HepG2 (cell line): ENCODE data around the gene CORT. TPM values are rescaled to one million over a fixed set of nuclear protein-coding genes. Genes with fewer than 3 reads are reported as not detected.

ENCODE experiments used
- ATAC-seq: fragments of 200-7000 bp; cut with Tn5 transposase; 3 replicates; pipeline ENCODE4 v1.9.1; 2020; ENCODE audit warnings: mild to moderate bottlenecking, moderate library complexity
- BruUV-seq: library from RNA; stranded (reverse); fragments of 400-500 nt; replicated peaks from 2 replicates; lab custom pipeline; 2021; lab: Mats Ljungman, UMichigan
- CTCF ChIA-PET: fragments of 300-600 bp; formaldehyde crosslinking; extraction: SDS; loops from one replicate; lab custom pipeline; 2021; ENCODE audit warnings: low total read pairs, inconsistent platforms, low intra/inter-chr PET ratio; lab: Yijun Ruan, JAX
- POLR2A ChIA-PET: fragments of 350-600 bp; sonication (Branson Sonifier 250); formaldehyde crosslinking; loops from one replicate; lab custom pipeline; 2020; ENCODE audit warnings: antibody characterized with exemption, inconsistent platforms; lab: Yijun Ruan, JAX
- DNase-seq: peaks from one replicate; pipeline ENCODE4 v3.0.0-alpha.2; 2015; ENCODE audit warnings: low spot score
- FAIRE-seq: peaks from 3 replicates; lab custom pipeline; 2011; peaks lifted over from hg19 to GRCh38; lab: Jason Lieb, UNC
- H2AFZ ChIP-seq: one replicate; pipeline ENCODE4 v1.6.1; 2011; ENCODE audit warnings: low read length, inconsistent platforms
- H3K27ac ChIP-seq: fragments of 300-600 bp; 3 replicates; pipeline ENCODE4 v1.8.0; 2011; ENCODE audit warnings: mixed run types, mild to moderate bottlenecking, mixed read lengths, low read length, inconsistent platforms; ENCODE audit not compliant: insufficient read depth; ENCODE audit errors: extremely low read length
- H3K27me3 ChIP-seq, 2 experiments: fragments of 200-600 bp in 1 of 2; 2 replicates in 1 of 2; 3 replicates in 1 of 2; pipeline versions ENCODE4 v1.6.0 to v1.8.0; 2011; ENCODE audit warnings: low read length in 2 of 2, mild to moderate bottlenecking in 2 of 2, moderate library complexity in 2 of 2, inconsistent platforms in 1 of 2; ENCODE audit not compliant: insufficient read depth in 2 of 2, control insufficient read depth in 1 of 2
- H3K36me3 ChIP-seq, 2 experiments: fragments of 200-600 bp in 1 of 2; replicated peaks in 1 of 2; 2 replicates in 1 of 2; 3 replicates in 1 of 2; pipeline versions ENCODE4 v1.5.1 to v1.8.0; 2011; ENCODE audit warnings: low read length in 2 of 2, inconsistent platforms in 1 of 2; ENCODE audit not compliant: insufficient read depth in 2 of 2, control insufficient read depth in 1 of 2
- H3K4me1 ChIP-seq: 2 replicates; pipeline ENCODE4 v1.5.1; 2012; ENCODE audit warnings: low read length, inconsistent platforms; ENCODE audit not compliant: insufficient read depth
- H3K4me2 ChIP-seq: 2 replicates; pipeline ENCODE4 v1.6.0; 2011; ENCODE audit warnings: low read depth, low read length, inconsistent platforms
- H3K4me3 ChIP-seq, 3 experiments: fragments of 200-600 bp in 1 of 3; sonication (generic), shearing (Covaris generic) in 1 of 3; replicated peaks in 1 of 3; 2 replicates each; pipeline ENCODE4 v1.5.1; 2011 to 2016; ENCODE audit warnings: low read length in 3 of 3, inconsistent platforms in 2 of 3, low read depth in 2 of 3, mild to moderate bottlenecking in 2 of 3, control low read depth in 1 of 3, mixed read lengths in 1 of 3; ENCODE audit not compliant: insufficient read depth in 1 of 3
- H3K79me2 ChIP-seq: one replicate; pipeline ENCODE4 v1.6.1; 2011; ENCODE audit warnings: low read length, inconsistent platforms; ENCODE audit not compliant: insufficient read depth
- H3K9ac ChIP-seq: 2 replicates; pipeline ENCODE4 v1.6.0; 2011; ENCODE audit warnings: mild to moderate bottlenecking, low read depth, low read length, inconsistent platforms; ENCODE audit not compliant: insufficient read depth
- H3K9me3 ChIP-seq: 2 replicates; pipeline ENCODE4 v1.5.1; 2012; ENCODE audit warnings: mild to moderate bottlenecking, low read length
- H4K20me1 ChIP-seq: 2 replicates; pipeline ENCODE4 v1.6.0; 2011; ENCODE audit warnings: inconsistent platforms, mild to moderate bottlenecking, low read length, moderate library complexity; ENCODE audit not compliant: insufficient read depth
- ATF7 ChIP-seq, 2 experiments: fragments of 450-650 bp in 1 of 2; sonication (generic) in 1 of 2; formaldehyde crosslinking in 1 of 2; IDR thresholded peaks; 2 replicates each; pipeline versions ENCODE4 v1.4.0 to v1.6.1; 2016 to 2020; ENCODE audit warnings: antibody characterized with exemption in 1 of 2, mild to moderate bottlenecking in 1 of 2, missing genetic modification reagents in 1 of 2
- CREB1 ChIP-seq, 2 experiments: fragments of 450-650 bp in 1 of 2; IDR thresholded peaks; 2 replicates each; pipeline ENCODE4 v1.6.1; 2016 to 2017; ENCODE audit warnings: control low read depth in 1 of 2, mild to moderate bottlenecking in 1 of 2, missing compliant biosample characterization in 1 of 2, missing genetic modification characterization in 1 of 2
- HDAC1 ChIP-seq: sonication (generic); formaldehyde crosslinking; IDR thresholded peaks from 2 replicates; pipeline ENCODE4 v1.5.1; 2020; ENCODE audit warnings: mild to moderate bottlenecking, missing genetic modification reagents
- ZNF790 ChIP-seq: sonication (generic); formaldehyde crosslinking; IDR thresholded peaks from 2 replicates; pipeline ENCODE4 v1.8.0; 2022; ENCODE audit warnings: missing genetic modification reagents, mild to moderate bottlenecking, borderline replicate concordance
- WGBS: methylation state at CpG from one replicate; pipeline ENCODE4 v1.1.6; 2017; ENCODE audit warnings: low lambda C conversion rate; 5-methylcytosine and 5-hydroxymethylcytosine counted together
- in situ Hi-C: cut with HindIII; loops from 2 replicates; pipeline ENCODE4 v1.10.0; 2017; ENCODE audit warnings: low pct_unique_long_range_greater_than_20kb; ENCODE audit not compliant: extremely low pct_ligation_motif_present
- intact Hi-C: fragments of 100-400 bp; cut with micrococcal nuclease; formaldehyde crosslinking; loops from one replicate; pipeline ENCODE4 v1.10.0; 2022; ENCODE audit not compliant: unreplicated experiment
- polyA plus RNA-seq, 8 experiments: library from polyadenylated mRNA; depleted of rRNA in 3 of 8; stranded (reverse) in 7 of 8; unstranded in 1 of 8; fragments of >200 nt; fragmentation: Illumina TruSeq in 4 of 8; extraction: Trizol in 4 of 8; gene quantifications; 2 replicates each; pipeline versions ENCODE4 v1.2.1 to v1.2.3, GENCODE V29; 2011 to 2016; ENCODE audit warnings: low read depth in 4 of 8, missing spikeins in 1 of 8, mixed read lengths in 1 of 8; ENCODE audit not compliant: insufficient read depth in 1 of 8
- total RNA-seq, 5 experiments: library from RNA; depleted of rRNA; stranded (reverse); fragments of >200 nt; fragmentation: Illumina TruSeq; extraction: Trizol; gene quantifications; 2 replicates each; pipeline ENCODE4 v1.2.3, GENCODE V29; 2016; ENCODE audit warnings: low read depth in 1 of 5
- TF ChIP-seq, protein P1 (sequence below): sonication (generic); formaldehyde crosslinking; IDR thresholded peaks from 2 replicates; pipeline ENCODE4 v1.4.0; 2020; ENCODE audit warnings: missing genetic modification reagents

Gene CORT
- total and polyA plus RNA-seq, 2 of the 13 experiments (the other 11 are each of a cell fraction or from before 2014, with no cell fraction given): 0.11 to 0.62 TPM

DNA sequence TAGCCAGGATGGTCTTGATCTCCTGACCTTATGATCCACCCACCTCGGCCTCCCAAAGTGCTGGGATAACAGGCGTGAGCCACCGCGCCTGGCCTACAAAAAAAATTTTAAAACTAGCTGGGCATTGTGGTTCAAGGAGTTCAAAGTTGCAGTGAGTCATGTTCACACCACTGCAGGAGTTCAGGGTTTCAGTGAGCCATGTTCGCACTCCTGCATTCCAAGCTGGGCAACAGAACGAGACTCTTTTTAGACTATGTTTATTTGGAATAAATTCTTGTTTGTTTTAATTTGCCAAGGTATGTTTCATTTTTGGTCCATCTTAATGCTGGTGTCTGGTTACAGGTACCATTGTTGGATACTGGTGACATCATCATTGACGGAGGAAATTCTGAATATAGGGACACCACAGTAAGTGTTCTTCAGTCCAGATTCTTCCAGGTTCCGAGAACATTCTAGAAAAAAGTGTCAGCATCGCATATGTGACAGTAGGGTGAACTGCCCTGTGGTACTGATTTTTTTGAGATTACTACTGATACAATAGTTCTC lies 47.0 kb upstream of the CORT start:
- DNase-seq: no peak
- Histone ChIP-seq H3K4me3 (no peak overlapping the region), H4K20me1 (no peaks in the 10 kb centered on the region)
- CTCF ChIA-PET: no interaction called here
- TF ChIP-seq CREB1 (IDR thresholded peaks at IDR 0.05) (peak; percentile 51; the same call in 1 of the 2 replicates), CREB1 (CRISPR knock-in tag; IDR thresholded peaks at IDR 0.05) (no peak), HDAC1 (no peak), ZNF790 (CRISPR knock-in tag) (no peak), ATF7 (IDR thresholded peaks at IDR 0.05) (peak; percentile 79), ATF7 (CRISPR knock-in tag; IDR thresholded peaks at IDR 0.05) (no peak)
- TF ChIP-seq, protein P1, sequence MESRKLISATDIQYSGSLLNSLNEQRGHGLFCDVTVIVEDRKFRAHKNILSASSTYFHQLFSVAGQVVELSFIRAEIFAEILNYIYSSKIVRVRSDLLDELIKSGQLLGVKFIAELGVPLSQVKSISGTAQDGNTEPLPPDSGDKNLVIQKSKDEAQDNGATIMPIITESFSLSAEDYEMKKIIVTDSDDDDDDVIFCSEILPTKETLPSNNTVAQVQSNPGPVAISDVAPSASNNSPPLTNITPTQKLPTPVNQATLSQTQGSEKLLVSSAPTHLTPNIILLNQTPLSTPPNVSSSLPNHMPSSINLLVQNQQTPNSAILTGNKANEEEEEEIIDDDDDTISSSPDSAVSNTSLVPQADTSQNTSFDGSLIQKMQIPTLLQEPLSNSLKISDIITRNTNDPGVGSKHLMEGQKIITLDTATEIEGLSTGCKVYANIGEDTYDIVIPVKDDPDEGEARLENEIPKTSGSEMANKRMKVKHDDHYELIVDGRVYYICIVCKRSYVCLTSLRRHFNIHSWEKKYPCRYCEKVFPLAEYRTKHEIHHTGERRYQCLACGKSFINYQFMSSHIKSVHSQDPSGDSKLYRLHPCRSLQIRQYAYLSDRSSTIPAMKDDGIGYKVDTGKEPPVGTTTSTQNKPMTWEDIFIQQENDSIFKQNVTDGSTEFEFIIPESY (CRISPR knock-in tag): peak; percentile 46; the same call in 1 of the 2 replicates
- TF ChIP-seq, all 625 proteins: peak for 3
- H3K27me3 ChIP-seq: no peaks in the 10 kb centered on the region
- peaks cover 26% of the 10 kb centered on the region for H3K4me1 ChIP-seq
- FAIRE-seq (no peak), ATAC-seq (no peak)
- no peak overlapping the region for H3K27ac ChIP-seq
- WGBS: 96% methylated on average over 9 of the region's 9 CpGs
- intact Hi-C loops (no loop called here), in situ Hi-C loops (no loop called here)
- H3K79me2 ChIP-seq: peaks cover 28% of the 10 kb centered on the region
- no peak overlapping the region for H3K4me2 ChIP-seq
- H3K9me3 ChIP-seq: no peaks in the 10 kb centered on the region
- no TSS peak for BruUV-seq
- H3K36me3 ChIP-seq: peaks cover 14 to 43% of the 10 kb centered on the region in 2 experiments
- H3K9ac ChIP-seq: no peak overlapping the region
- POLR2A ChIA-PET: interaction anchor here (4.4 kb wide), 1 partner anchor 15 kb away, joined by 65 read pairs; no protein-coding TSS in a partner anchor
- H2AFZ ChIP-seq: no peak overlapping the region
